ENCODE data around the gene CLDND1. TPM values are rescaled to one million over a fixed set of nuclear protein-coding genes. Genes with fewer than 3 reads are reported as not detected.

Gene CLDND1
- total RNA-seq, 4 donors from 2014 or later, result 68.8 to 152 (median 114) TPM

GRCh38 chr3:98534734-98535133, 12.0 kb upstream of the CLDND1 start:
- TF ChIP-seq CTCF (IDR thresholded peaks at IDR 0.05; ENCODE audit: low read depth), result no peak

- no peak for TF ChIP-seq CTCF (IDR thresholded peaks at IDR 0.05; ENCODE audit: low read depth)
Observed at GRCh38 chr3:98534168-98534567, 11.5 kb upstream of the CLDND1 start.

- TF ChIP-seq CTCF (IDR thresholded peaks at IDR 0.05; ENCODE audit: low read depth), result no peak
Observed at GRCh38 chr3:98532709-98533571, 10.2 kb upstream of the CLDND1 start.

GRCh38 chr3:98532275-98532637, 9.6 kb upstream of the CLDND1 start:
- TF ChIP-seq CTCF (IDR thresholded peaks at IDR 0.05; ENCODE audit: low read depth), result no peak

- TF ChIP-seq CTCF (IDR thresholded peaks at IDR 0.05; ENCODE audit: low read depth), result no peak
Observed at GRCh38 chr3:98531622-98532274, 9.0 kb upstream of the CLDND1 start, which contains the start of gene GPR15. Gene GPR15, plus strand, starts transcription at chr3:98531978. Its CDS starts 56 bp downstream, at chr3:98532034.

GRCh38 chr3:98530676-98531075, 8.0 kb upstream of the CLDND1 start:
- no peak for TF ChIP-seq CTCF (IDR thresholded peaks at IDR 0.05; ENCODE audit: low read depth)

- TF ChIP-seq CTCF (IDR thresholded peaks at IDR 0.05; ENCODE audit: low read depth), result no peak
Observed at GRCh38 chr3:98529856-98530459, 7.3 kb upstream of the CLDND1 start.

Data from subcutaneous adipose tissue (tissue), 4 donors.